Measurements from ENCODE around the gene RPS6KB2. TPM values are rescaled to one million over a fixed set of nuclear protein-coding genes. Genes with fewer than 3 reads are reported as not detected.

The RPS6KB2 gene
- total and polyA plus RNA-seq, 9 of the 15 experiments (the other 6 are each of a cell fraction or from before 2014, with no cell fraction given), result 0.42 to 122 (median 82.6) TPM

DNA sequence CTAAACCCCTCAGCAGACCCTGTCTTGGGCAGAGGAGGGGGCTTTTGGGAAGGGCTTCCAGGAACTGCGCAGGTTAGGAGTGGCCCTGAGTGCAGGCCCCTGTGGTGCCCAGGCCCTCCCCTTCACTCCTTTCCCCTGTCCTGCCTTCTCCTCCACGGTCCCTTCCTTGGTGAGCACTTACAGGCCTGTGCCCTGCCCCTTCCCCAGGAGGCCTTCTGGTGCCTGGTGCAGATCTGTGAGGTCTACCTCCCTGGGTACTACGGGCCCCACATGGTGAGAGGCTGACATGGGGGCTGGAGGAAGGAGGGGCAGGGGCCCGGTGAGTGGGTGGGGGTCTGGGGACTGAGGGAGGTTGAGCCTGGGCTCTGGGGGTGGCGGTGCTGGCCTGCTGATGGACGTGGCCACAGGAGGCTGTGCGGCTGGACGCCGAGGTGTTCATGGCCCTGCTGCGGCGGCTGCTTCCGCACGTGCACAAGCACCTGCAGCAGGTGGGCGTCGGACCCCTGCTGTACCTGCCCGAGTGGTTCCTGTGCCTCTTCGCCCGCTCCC is 21.8 kb upstream of the RPS6KB2 start (continued):
- TF ChIP-seq, protein P1, sequence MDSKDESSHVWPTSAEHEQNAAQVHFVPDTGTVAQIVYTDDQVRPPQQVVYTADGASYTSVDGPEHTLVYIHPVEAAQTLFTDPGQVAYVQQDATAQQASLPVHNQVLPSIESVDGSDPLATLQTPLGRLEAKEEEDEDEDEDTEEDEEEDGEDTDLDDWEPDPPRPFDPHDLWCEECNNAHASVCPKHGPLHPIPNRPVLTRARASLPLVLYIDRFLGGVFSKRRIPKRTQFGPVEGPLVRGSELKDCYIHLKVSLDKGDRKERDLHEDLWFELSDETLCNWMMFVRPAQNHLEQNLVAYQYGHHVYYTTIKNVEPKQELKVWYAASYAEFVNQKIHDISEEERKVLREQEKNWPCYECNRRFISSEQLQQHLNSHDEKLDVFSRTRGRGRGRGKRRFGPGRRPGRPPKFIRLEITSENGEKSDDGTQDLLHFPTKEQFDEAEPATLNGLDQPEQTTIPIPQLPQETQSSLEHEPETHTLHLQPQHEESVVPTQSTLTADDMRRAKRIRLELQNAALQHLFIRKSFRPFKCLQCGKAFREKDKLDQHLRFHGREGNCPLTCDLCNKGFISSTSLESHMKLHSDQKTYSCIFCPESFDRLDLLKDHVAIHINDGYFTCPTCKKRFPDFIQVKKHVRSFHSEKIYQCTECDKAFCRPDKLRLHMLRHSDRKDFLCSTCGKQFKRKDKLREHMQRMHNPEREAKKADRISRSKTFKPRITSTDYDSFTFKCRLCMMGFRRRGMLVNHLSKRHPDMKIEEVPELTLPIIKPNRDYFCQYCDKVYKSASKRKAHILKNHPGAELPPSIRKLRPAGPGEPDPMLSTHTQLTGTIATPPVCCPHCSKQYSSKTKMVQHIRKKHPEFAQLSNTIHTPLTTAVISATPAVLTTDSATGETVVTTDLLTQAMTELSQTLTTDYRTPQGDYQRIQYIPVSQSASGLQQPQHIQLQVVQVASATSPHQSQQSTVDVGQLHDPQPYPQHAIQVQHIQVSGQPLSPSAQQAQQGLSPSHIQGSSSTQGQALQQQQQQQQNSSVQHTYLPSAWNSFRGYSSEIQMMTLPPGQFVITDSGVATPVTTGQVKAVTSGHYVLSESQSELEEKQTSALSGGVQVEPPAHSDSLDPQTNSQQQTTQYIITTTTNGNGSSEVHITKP (IDR thresholded peaks at IDR 0.05; ENCODE audit: partially characterized antibody), result no peak

DNA sequence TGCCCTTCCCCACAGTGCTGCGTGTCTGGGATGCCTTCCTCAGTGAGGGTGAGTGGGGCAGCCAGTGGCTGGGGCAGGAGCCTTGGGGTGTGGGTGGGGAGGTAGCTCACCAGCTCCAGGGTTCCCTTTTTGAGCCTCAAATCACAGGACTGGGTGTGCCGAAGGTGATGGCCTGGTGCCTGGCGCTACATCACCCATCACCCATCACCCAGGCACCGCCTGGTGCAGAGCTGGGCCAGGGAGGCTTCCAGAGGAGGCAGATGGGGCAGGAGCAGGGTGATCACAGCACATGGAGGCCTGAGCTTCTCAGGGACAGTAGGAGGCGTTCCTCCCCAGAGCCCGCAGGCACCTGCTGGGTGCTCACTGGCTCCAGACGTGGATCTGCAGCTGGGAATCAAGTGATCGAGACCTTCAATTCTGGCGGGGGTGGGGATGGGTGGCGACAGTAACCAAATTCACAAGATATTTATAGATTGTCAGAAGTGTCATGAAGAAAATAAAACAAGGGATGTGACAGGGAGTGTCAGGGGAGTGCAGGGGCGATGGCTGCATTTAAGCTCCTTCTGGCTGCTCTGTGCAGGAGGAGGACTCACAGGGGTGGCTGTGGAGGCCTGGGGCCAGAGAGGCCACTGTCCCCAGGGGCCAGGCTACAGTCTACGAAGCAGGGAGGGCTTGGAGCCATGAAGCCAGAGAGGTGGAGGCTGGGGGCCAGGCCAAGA is 21.2 kb upstream of the RPS6KB2 start:
- H3K79me2 ChIP-seq (ENCODE audit: control insufficient read depth, insufficient read depth, low read length), result no peaks in the 10 kb centered on the region
- H3K27ac ChIP-seq (ENCODE audit: extremely low read depth, low read depth, low read length), result no peak overlapping the region
- ATAC-seq (peak; percentile 40), FAIRE-seq (no peak), DNase-seq (ENCODE audit: extremely low read depth in 1 of 4, low spot score in 3 of 4) (peak in 1 of 4 experiments; percentile 32)
- peaks cover 21 to 78% of the 10 kb centered on the region in 2 experiments for H3K4me1 ChIP-seq (replicated peaks in 1 of 2; ENCODE audit: control insufficient read depth in 2 of 2, insufficient read depth in 2 of 2, low read length in 2 of 2)
- no peaks in the 10 kb centered on the region for H4K20me1 ChIP-seq (replicated peaks; ENCODE audit: control insufficient read depth, insufficient read depth, low read length)
- ChIA-PET POLR2A (interaction anchor here (0.6 to 1.6 kb wide), 6 partner anchors 10 to 141 kb away, joined by 3 to 7 read pairs (median 3); no protein-coding TSS in a partner anchor), CTCF (ENCODE audit: low intra/inter-chr PET ratio) (interaction anchor here (0.6 kb wide), 2 partner anchors 8 to 60 kb away, joined by 3 read pairs; no protein-coding TSS in a partner anchor)
- no peaks in the 10 kb centered on the region for H3K27me3 ChIP-seq (ENCODE audit: control insufficient read depth in 2 of 2, insufficient read depth in 2 of 2, low read length in 2 of 2)
- in situ Hi-C loops (cut with MboI), result no loop called here
- H3K9ac ChIP-seq (ENCODE audit: insufficient read depth in 1 of 2, low read depth in 2 of 2, low read length in 2 of 2), result peak overlapping the region in 1 of 2 experiments; percentile 79; a peak in 2 of 4 replicates
- no peak overlapping the region for H3K4me2 ChIP-seq (ENCODE audit: insufficient read depth, low read length)
- H2AFZ ChIP-seq (ENCODE audit: low read depth, low read length), result no peak overlapping the region
- WGBS (ENCODE audit: insufficient coverage, low coverage, missing lambda C conversion rate), result 19% methylated on average over 9 of the region's 12 CpGs
- intact Hi-C loops (cut with micrococcal nuclease), result no loop called here
- no peak overlapping the region for H3K4me3 ChIP-seq
- BruUV-seq (replicated peaks), result no TSS peak
- no peaks in the 10 kb centered on the region for H3K9me1 ChIP-seq (ENCODE audit: control insufficient read depth, insufficient read depth, low read length)
- no peaks in the 10 kb centered on the region for H3K9me3 ChIP-seq (replicated peaks; ENCODE audit: control insufficient read depth, insufficient read depth, low read depth, low read length)
- no peaks in the 10 kb centered on the region for H3K36me3 ChIP-seq (ENCODE audit: control insufficient read depth, insufficient read depth, low read length)
- no peak for TF ChIP-seq TARDBP (IDR thresholded peaks at IDR 0.05)
- peak; percentile 8; the same call in 1 of the 2 replicates for TF ChIP-seq RB1 (IDR thresholded peaks at IDR 0.05; ENCODE audit: low read depth)
- TF ChIP-seq, protein P2, sequence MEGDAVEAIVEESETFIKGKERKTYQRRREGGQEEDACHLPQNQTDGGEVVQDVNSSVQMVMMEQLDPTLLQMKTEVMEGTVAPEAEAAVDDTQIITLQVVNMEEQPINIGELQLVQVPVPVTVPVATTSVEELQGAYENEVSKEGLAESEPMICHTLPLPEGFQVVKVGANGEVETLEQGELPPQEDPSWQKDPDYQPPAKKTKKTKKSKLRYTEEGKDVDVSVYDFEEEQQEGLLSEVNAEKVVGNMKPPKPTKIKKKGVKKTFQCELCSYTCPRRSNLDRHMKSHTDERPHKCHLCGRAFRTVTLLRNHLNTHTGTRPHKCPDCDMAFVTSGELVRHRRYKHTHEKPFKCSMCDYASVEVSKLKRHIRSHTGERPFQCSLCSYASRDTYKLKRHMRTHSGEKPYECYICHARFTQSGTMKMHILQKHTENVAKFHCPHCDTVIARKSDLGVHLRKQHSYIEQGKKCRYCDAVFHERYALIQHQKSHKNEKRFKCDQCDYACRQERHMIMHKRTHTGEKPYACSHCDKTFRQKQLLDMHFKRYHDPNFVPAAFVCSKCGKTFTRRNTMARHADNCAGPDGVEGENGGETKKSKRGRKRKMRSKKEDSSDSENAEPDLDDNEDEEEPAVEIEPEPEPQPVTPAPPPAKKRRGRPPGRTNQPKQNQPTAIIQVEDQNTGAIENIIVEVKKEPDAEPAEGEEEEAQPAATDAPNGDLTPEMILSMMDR (IDR thresholded peaks at IDR 0.05 in 2 of 3, conservative IDR thresholded peaks at IDR 0.05 in 1 of 3; ENCODE audit: insufficient read depth in 2 of 3, low read depth in 1 of 3, low read length in 3 of 3), result peak in 2 of 3 experiments; percentile 21 to 32; a peak in 3 of 6 replicates
- peak in 1 of 2 experiments; percentile 35; a peak in 1 of 4 replicates for TF ChIP-seq RAD21 (CRISPR knock-in tag; conservative IDR thresholded peaks at IDR 0.05 in 1 of 2, IDR thresholded peaks at IDR 0.05 in 1 of 2)
- TF ChIP-seq, protein P3, sequence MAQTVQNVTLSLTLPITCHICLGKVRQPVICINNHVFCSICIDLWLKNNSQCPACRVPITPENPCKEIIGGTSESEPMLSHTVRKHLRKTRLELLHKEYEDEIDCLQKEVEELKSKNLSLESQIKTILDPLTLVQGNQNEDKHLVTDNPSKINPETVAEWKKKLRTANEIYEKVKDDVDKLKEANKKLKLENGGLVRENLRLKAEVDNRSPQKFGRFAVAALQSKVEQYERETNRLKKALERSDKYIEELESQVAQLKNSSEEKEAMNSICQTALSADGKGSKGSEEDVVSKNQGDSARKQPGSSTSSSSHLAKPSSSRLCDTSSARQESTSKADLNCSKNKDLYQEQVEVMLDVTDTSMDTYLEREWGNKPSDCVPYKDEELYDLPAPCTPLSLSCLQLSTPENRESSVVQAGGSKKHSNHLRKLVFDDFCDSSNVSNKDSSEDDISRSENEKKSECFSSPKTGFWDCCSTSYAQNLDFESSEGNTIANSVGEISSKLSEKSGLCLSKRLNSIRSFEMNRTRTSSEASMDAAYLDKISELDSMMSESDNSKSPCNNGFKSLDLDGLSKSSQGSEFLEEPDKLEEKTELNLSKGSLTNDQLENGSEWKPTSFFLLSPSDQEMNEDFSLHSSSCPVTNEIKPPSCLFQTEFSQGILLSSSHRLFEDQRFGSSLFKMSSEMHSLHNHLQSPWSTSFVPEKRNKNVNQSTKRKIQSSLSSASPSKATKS (CRISPR knock-in tag; IDR thresholded peaks at IDR 0.05), result no peak
- 0 out of 2 replicates have a peak, but pooled peaks have one; percentile 30 for TF ChIP-seq MYC (IDR thresholded peaks at IDR 0.05; ENCODE audit: low read depth, low read length)
- no peak for TF ChIP-seq MYC (CRISPR knock-in tag; IDR thresholded peaks at IDR 0.05; ENCODE audit: borderline replicate concordance, low read depth)
- TF ChIP-seq POLR2G (IDR thresholded peaks at IDR 0.05; ENCODE audit: low read depth, low read length), result peak; percentile 28; the same call in 1 of the 2 replicates
- TF ChIP-seq ZNF263 (CRISPR knock-in tag; IDR thresholded peaks at IDR 0.05; ENCODE audit: borderline replicate concordance), result peak; percentile 66; the same call in 1 of the 2 replicates

Measured in K562 (cell line).